GM19351 (cell line): Measurements from ENCODE around the gene TOMM22.

Experiments
- ATAC-seq: cut with Tn5 transposase; IDR thresholded peaks from one replicate; pipeline ENCODE4 v1.9.1; 2021; ENCODE audit warnings: mild to moderate bottlenecking, moderate library complexity; ENCODE audit not compliant: unreplicated experiment

TOMM22 gene

DNA sequence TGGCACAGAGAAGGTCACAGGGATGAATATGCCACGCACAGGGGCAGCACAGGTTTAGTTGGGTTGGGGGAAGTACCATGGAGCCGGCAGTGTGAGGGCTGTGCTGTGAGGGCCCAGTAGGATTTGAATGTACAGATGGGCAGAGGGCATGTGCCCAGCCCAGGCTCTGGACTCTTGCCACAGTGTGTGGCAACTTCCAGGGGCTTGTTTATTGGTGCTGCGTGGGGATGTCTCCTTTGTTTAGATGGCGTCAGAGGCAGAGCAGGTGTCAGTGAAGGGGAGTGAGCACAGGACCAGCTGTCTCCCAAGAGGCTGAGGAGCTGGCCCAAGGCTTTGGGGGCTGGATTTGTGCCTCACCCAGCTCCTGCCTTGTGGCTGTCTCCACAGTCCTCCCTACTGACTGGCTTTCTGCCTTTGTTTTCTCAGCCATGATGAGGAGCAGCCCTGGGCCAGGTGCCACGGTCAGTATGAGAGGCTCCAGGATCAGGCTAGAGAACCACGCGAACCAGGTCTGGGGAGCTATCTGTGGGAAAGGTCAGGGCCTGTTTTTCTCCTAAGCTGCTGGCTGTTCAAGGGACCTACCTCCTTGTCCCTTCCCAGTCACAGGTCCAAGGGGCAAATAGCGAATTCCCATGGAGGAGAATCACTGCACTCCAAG, 52.1 kb downstream of the TOMM22 start:
- ATAC-seq, result no peak

DNA sequence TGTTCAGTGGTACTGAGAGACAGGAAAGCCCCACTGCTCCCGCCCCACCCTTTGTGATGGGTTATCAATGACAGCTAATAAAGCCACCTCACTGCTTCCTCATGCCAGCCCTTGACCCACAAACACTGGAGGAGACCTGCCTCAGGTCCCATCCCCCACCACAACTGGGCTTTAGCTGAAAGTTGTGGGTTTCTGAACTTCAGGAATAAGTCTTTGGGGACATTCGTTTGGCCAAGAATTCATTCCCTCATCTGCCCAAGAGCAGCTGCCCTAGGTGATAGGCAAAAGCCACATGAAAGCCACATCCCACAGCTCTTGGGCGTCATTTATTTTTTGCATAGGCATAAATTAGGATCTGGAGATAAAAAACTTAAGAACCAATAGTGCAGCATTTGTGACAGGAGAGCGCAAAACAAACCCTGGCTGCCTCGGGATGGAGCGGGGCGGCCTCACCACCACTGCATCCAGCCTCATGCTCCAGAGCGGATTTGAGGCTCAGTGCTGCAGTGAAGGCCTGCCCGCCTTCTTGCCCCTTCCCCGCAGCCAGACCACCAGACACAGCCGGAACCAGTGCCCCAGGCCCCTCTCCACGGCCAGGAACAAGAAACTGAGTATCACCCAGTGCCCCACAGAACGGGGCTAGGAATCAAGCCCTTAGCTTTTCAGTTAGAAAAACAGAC, 52.8 kb downstream of the TOMM22 start:
- no peak for ATAC-seq
